NCI-H774 (cell line): ENCODE data around the gene TECR.
A peak's percentile ranks its signal among the peaks of the same experiment; 100 is the strongest.
"Not testable (repeated sequence)": the region's sequence is repeated elsewhere in the genome, so short reads cannot be mapped to it uniquely, and the experiment has no call there.

Experiments
- DNase-seq: peaks from one replicate; lab custom pipeline; 2025; lab: John Stamatoyannopoulos, UW

TECR gene

GRCh38 chr19:14561847-14562351, 32.5 kb downstream of the TECR start:
- DNase-seq, result no peak

- DNase-seq, result no peak
These were observed 33.5 kb downstream of the TECR start for GRCh38 chr19:14562660-14563589.

- DNase-seq, result no peak
These were observed 34.2 kb downstream of the TECR start for GRCh38 chr19:14563590-14563926.

- DNase-seq, result no peak
These were observed 34.7 kb downstream of the TECR start for GRCh38 chr19:14563989-14564651.

- not testable (repeated sequence) for DNase-seq
These were observed 35.4 kb downstream of the TECR start for GRCh38 chr19:14564652-14565297.

GRCh38 chr19:14565298-14565679, 35.9 kb downstream of the TECR start:
- no peak for DNase-seq

- DNase-seq, result no peak
These were observed 36.6 kb downstream of the TECR start for GRCh38 chr19:14565765-14566711.

GRCh38 chr19:14566712-14567077, 37.3 kb downstream of the TECR start:
- no peak for DNase-seq

- no peak for DNase-seq
These were observed 37.7 kb downstream of the TECR start for GRCh38 chr19:14567079-14567478.

- no peak for DNase-seq
These were observed 41.6 kb downstream of the TECR start for GRCh38 chr19:14570864-14571527.

GRCh38 chr19:14571695-14572490, 42.5 kb downstream of the TECR start, which contains the start of gene NDUFB7:
TSS of gene NDUFB7 (minus strand) at chr19:14572066. CDS start at chr19:14572000, 66 bp downstream.
- peak; percentile 94 for DNase-seq

GRCh38 chr19:14575428-14575980, 46.1 kb downstream of the TECR start:
- DNase-seq, result no peak

GRCh38 chr19:14576363-14576762, 47.0 kb downstream of the TECR start:
- no peak for DNase-seq

- no peak for DNase-seq
These were observed 47.9 kb downstream of the TECR start for GRCh38 chr19:14577264-14577663.

GRCh38 chr19:14577885-14578427, 48.6 kb downstream of the TECR start:
- no peak for DNase-seq

GRCh38 chr19:14580623-14581237, 51.3 kb downstream of the TECR start:
- DNase-seq, result no peak

- no peak for DNase-seq
These were observed 53.5 kb downstream of the TECR start, which contains the start of gene CLEC17A for GRCh38 chr19:14582894-14583340. TSS of gene CLEC17A (plus strand) at chr19:14583084. CDS start at chr19:14583161, 77 bp downstream.

- not testable (repeated sequence) for DNase-seq
These were observed 55.0 kb downstream of the TECR start for GRCh38 chr19:14584372-14584771.

GRCh38 chr19:14585187-14585586, 55.8 kb downstream of the TECR start:
- DNase-seq, result not testable (repeated sequence)
